GM23338 (cell line): ENCODE measurements around the gene LYSET. TPM values are rescaled to one million over a fixed set of nuclear protein-coding genes. Genes with fewer than 3 reads are reported as not detected.
A peak's percentile ranks its signal among the peaks of the same experiment; 100 is the strongest.

Source experiments
- ATAC-seq: fragments of 200-7000 bp; cut with Tn5 transposase; 3 replicates; pipeline ENCODE4 v1.9.1; 2020
- DNase-seq: peaks from one replicate; pipeline ENCODE4 v3.0.0-alpha.2; 2015; ENCODE audit warnings: low spot score
- H2AFZ ChIP-seq: fragments of 200-600 bp; sonication (generic); 2 replicates; pipeline ENCODE4 v1.8.0; 2016; ENCODE audit warnings: antibody characterized with exemption, mild to moderate bottlenecking, moderate library complexity
- H3F3A ChIP-seq: fragments of 200-600 bp; sonication (generic); replicated peaks from 2 replicates; pipeline ENCODE4 v1.8.0; 2017; ENCODE audit warnings: antibody characterized with exemption, mixed run types, low read depth
- H3K27ac ChIP-seq: fragments of 200-600 bp; sonication (generic); 2 replicates; pipeline ENCODE4 v1.6.1; 2016; ENCODE audit warnings: low read depth
- H3K27me3 ChIP-seq: fragments of 200-600 bp; sonication (generic); 2 replicates; pipeline ENCODE4 v1.8.0; 2016; ENCODE audit warnings: mild to moderate bottlenecking, mixed run types, moderate library complexity; ENCODE audit not compliant: insufficient read depth
- H3K36me3 ChIP-seq: fragments of 200-600 bp; sonication (generic); 2 replicates; pipeline ENCODE4 v1.8.0; 2016; ENCODE audit warnings: mild to moderate bottlenecking; ENCODE audit not compliant: insufficient read depth
- H3K4me1 ChIP-seq: fragments of 200-600 bp; sonication (generic); 2 replicates; pipeline ENCODE4 v1.8.0; 2016; ENCODE audit warnings: mild to moderate bottlenecking, moderate library complexity; ENCODE audit not compliant: insufficient read depth
- H3K4me2 ChIP-seq: fragments of 200-600 bp; sonication (generic); 2 replicates; pipeline ENCODE4 v1.7.1; 2017; ENCODE audit warnings: mixed run types
- H3K4me3 ChIP-seq: fragments of 200-600 bp; sonication (generic); 2 replicates; pipeline ENCODE4 v1.6.1; 2016; ENCODE audit warnings: mixed run types
- H3K79me2 ChIP-seq: fragments of 200-600 bp; sonication (generic); replicated peaks from 2 replicates; pipeline ENCODE4 v1.8.0; 2017; ENCODE audit warnings: mild to moderate bottlenecking; ENCODE audit not compliant: insufficient read depth
- H3K9me2 ChIP-seq: fragments of 200-600 bp; sonication (generic); 2 replicates; pipeline ENCODE4 v1.8.0; 2017; ENCODE audit not compliant: insufficient read depth
- H4K20me1 ChIP-seq: fragments of 200-600 bp; sonication (generic); replicated peaks from 2 replicates; pipeline ENCODE4 v1.8.0; 2017; ENCODE audit warnings: mild to moderate bottlenecking; ENCODE audit not compliant: insufficient read depth
- H3K27ac Mint-ChIP-seq: 2 replicates; pipeline ENCODE4 v1.8.0; 2020; ENCODE audit warnings: inconsistent platforms, mild to moderate bottlenecking, moderate library complexity, mixed read lengths
- H3K27me3 Mint-ChIP-seq: 3 replicates; pipeline ENCODE4 v1.8.0; 2022; ENCODE audit warnings: low read depth, mild to moderate bottlenecking, moderate library complexity, mixed read lengths, inconsistent platforms; ENCODE audit not compliant: insufficient read depth, poor library complexity
- H3K36me3 Mint-ChIP-seq: 3 replicates; pipeline ENCODE4 v1.8.0; 2021; ENCODE audit warnings: low read depth, mild to moderate bottlenecking, inconsistent platforms, moderate library complexity, mixed read lengths
- H3K4me1 Mint-ChIP-seq: 3 replicates; pipeline ENCODE4 v1.8.0; 2020; ENCODE audit warnings: mild to moderate bottlenecking, inconsistent platforms, mixed read lengths
- H3K4me3 Mint-ChIP-seq: 3 replicates; pipeline ENCODE4 v1.8.0; 2021; ENCODE audit warnings: moderate library complexity, mild to moderate bottlenecking, inconsistent platforms, mixed read lengths
- H3K9me3 Mint-ChIP-seq: 3 replicates; pipeline ENCODE4 v1.8.0; 2020; ENCODE audit warnings: moderate library complexity, mild to moderate bottlenecking, inconsistent platforms, mixed read lengths
- CREB1 ChIP-seq: fragments of 250-450 bp; sonication (Bioruptor Pico); IDR thresholded peaks from 2 replicates; pipeline ENCODE4 v1.5.0; 2020; ENCODE audit warnings: low read depth, mild to moderate bottlenecking, moderate library complexity
- CTCF ChIP-seq, 2 experiments: fragments of 200-600 bp in 1 of 2; sonication (generic) in 1 of 2; conservative IDR thresholded peaks; 2 replicates each; pipeline versions ENCODE4 v1.5.1 to v1.6.1; 2016 to 2017; ENCODE audit warnings: antibody characterized with exemption in 2 of 2, low read depth in 2 of 2, mild to moderate bottlenecking in 2 of 2, moderate library complexity in 1 of 2
- ETS1 ChIP-seq: IDR thresholded peaks from 2 replicates; pipeline ENCODE4 v1.6.1; 2016; ENCODE audit warnings: antibody characterized with exemption
- EZH2 ChIP-seq: fragments of 200-600 bp; sonication (generic); IDR thresholded peaks from one replicate; pipeline ENCODE4 v1.8.0; 2017; ENCODE audit warnings: antibody characterized with exemption, mild to moderate bottlenecking, low read depth; ENCODE audit not compliant: unreplicated experiment
- EZH2phosphoT487 ChIP-seq: fragments of 200-600 bp; sonication (generic); IDR thresholded peaks from one replicate; pipeline ENCODE4 v1.8.1; 2018; ENCODE audit warnings: antibody characterized with exemption; ENCODE audit not compliant: unreplicated experiment
- JUNB ChIP-seq: IDR thresholded peaks from one replicate; pipeline ENCODE4 v1.6.1; 2016; ENCODE audit warnings: antibody characterized with exemption; ENCODE audit not compliant: unreplicated experiment
- NANOG ChIP-seq: IDR thresholded peaks from 2 replicates; pipeline ENCODE4 v1.6.1; 2016; ENCODE audit warnings: antibody characterized with exemption, borderline replicate concordance
- POLR2AphosphoS5 ChIP-seq: IDR thresholded peaks from 2 replicates; pipeline ENCODE4 v1.6.1; 2016; ENCODE audit warnings: antibody characterized with exemption, low read depth
- STAT1 ChIP-seq: IDR thresholded peaks from one replicate; pipeline ENCODE4 v1.6.1; 2016; ENCODE audit warnings: antibody characterized with exemption; ENCODE audit not compliant: unreplicated experiment
- ZNF114 ChIP-seq: fragments of 250-450 bp; sonication (Bioruptor Pico); IDR thresholded peaks from 2 replicates; pipeline ENCODE4 v1.5.0; 2020; ENCODE audit warnings: mild to moderate bottlenecking, moderate library complexity
- ZNF331 ChIP-seq: fragments of 250-450 bp; sonication (Bioruptor Pico); IDR thresholded peaks from 2 replicates; pipeline ENCODE4 v1.5.0; 2020; ENCODE audit warnings: low read depth, mild to moderate bottlenecking, moderate library complexity
- ZNF462 ChIP-seq: fragments of 250-450 bp; sonication (Bioruptor Pico); IDR thresholded peaks from 2 replicates; pipeline ENCODE4 v1.5.0; 2020; ENCODE audit warnings: mild to moderate bottlenecking, moderate library complexity
- polyA plus RNA-seq: library from polyadenylated mRNA; unstranded; fragments of >200 nt; fragmentation: Nextera tagmentation; extraction: Ambion mirVana; gene quantifications from 2 replicates; pipeline ENCODE4 v1.2.1, GENCODE V29; 2016
- total RNA-seq: library from RNA; depleted of rRNA; stranded (reverse); fragments of >200 nt; shearing (Covaris generic); gene quantifications from 2 replicates; pipeline ENCODE4 v1.2.3, GENCODE V29; 2014
- TF ChIP-seq, protein P1 (sequence below): IDR thresholded peaks from one replicate; pipeline ENCODE4 v1.6.1; 2018; ENCODE audit warnings: antibody characterized with exemption; ENCODE audit not compliant: unreplicated experiment

Gene LYSET
- total and polyA plus RNA-seq, 2 experiments from 2014 or later = 14.2 to 34.0 TPM

DNA sequence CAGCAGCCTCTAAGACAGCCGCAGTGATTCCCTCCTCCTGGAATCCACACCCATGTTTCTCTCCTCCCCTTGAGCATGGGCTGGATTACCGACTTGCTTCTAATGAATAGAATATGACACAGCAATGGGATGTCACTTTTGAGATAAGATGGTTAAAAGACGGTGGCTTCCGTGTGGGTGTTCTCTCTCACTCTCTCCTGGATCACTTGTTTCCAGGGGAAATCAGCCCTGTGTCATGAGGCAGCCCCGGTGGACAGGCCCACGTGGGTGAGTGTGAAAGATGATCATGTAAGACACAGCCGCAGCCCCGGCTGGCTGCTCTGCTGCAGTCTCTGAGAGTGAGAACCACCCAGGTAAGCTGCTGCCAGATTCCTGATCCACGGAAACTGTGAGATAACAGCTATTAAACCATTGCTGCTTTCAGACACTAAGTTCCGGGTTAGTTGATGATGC lies 11.1 kb upstream of the LYSET start:
- no peak overlapping the region for H3K4me3 Mint-ChIP-seq
- H3K4me2 ChIP-seq = no peak overlapping the region
- H3K9me2 ChIP-seq = no peaks in the 10 kb centered on the region
- H3K9me3 Mint-ChIP-seq = 0 out of 3 replicates have a peak, but pooled peaks cover 4% of the 10 kb centered on the region
- H4K20me1 ChIP-seq = no peaks in the 10 kb centered on the region
- no peaks in the 10 kb centered on the region for H3K4me1 Mint-ChIP-seq
- H3K36me3 Mint-ChIP-seq = no peaks in the 10 kb centered on the region
- H3F3A ChIP-seq = no peaks in the 10 kb centered on the region
- H3K4me3 ChIP-seq = no peak overlapping the region
- no peak overlapping the region for H3K27ac Mint-ChIP-seq
- ATAC-seq (no peak), DNase-seq (no peak)
- H3K27ac ChIP-seq = no peak overlapping the region
- H2AFZ ChIP-seq = peak overlapping the region; percentile 67; the same call in 1 of the 2 replicates
- H3K27me3 ChIP-seq = no peaks in the 10 kb centered on the region
- no peaks in the 10 kb centered on the region for H3K36me3 ChIP-seq
- peaks cover 3% of the 10 kb centered on the region for H3K27me3 Mint-ChIP-seq
- no peaks in the 10 kb centered on the region for H3K79me2 ChIP-seq
- TF ChIP-seq STAT1 (no peak), CTCF (conservative IDR thresholded peaks at IDR 0.05; ENCODE audit: low read depth in 2 of 2) (no peak), ZNF331 (no peak), NANOG (no peak), POLR2AphosphoS5 (no peak), JUNB (no peak), CREB1 (no peak), EZH2 (no peak), ZNF114 (CRISPR knock-in tag) (no peak), ETS1 (no peak), EZH2phosphoT487 (no peak), ZNF462 (CRISPR knock-in tag) (no peak)
- TF ChIP-seq, protein P1, sequence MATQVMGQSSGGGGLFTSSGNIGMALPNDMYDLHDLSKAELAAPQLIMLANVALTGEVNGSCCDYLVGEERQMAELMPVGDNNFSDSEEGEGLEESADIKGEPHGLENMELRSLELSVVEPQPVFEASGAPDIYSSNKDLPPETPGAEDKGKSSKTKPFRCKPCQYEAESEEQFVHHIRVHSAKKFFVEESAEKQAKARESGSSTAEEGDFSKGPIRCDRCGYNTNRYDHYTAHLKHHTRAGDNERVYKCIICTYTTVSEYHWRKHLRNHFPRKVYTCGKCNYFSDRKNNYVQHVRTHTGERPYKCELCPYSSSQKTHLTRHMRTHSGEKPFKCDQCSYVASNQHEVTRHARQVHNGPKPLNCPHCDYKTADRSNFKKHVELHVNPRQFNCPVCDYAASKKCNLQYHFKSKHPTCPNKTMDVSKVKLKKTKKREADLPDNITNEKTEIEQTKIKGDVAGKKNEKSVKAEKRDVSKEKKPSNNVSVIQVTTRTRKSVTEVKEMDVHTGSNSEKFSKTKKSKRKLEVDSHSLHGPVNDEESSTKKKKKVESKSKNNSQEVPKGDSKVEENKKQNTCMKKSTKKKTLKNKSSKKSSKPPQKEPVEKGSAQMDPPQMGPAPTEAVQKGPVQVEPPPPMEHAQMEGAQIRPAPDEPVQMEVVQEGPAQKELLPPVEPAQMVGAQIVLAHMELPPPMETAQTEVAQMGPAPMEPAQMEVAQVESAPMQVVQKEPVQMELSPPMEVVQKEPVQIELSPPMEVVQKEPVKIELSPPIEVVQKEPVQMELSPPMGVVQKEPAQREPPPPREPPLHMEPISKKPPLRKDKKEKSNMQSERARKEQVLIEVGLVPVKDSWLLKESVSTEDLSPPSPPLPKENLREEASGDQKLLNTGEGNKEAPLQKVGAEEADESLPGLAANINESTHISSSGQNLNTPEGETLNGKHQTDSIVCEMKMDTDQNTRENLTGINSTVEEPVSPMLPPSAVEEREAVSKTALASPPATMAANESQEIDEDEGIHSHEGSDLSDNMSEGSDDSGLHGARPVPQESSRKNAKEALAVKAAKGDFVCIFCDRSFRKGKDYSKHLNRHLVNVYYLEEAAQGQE = no peak
- H3K4me1 ChIP-seq = no peaks in the 10 kb centered on the region
